ENCODE data around the gene KRT72.
A peak's percentile ranks its signal among the peaks of the same experiment; 100 is the strongest.

Gene KRT72

DNA sequence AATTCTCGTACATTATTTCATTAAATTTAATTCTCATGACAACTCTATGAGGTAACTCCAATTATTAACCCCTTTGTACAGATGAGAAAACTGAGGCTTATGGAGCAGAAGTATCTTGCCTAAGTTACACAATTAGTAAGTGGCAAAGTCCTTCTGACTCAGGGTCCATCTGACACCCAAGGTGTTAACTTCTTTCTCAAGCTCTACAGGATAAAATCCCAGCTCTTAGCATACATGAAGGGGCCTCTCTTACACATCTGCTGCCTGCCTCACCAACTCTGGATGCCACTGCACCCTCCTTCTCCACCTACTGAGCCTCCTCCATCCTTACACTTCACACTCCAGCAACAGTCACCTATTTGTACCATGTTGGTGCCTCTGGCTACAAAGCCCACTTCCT lies 4.3 kb upstream of the KRT72 start:
- peak overlapping the region; percentile 19 for H3K4me2 ChIP-seq (ENCODE audit: low read depth, low read length, poor library complexity, severe bottlenecking)
- no peak overlapping the region for H3K9ac ChIP-seq (ENCODE audit: low read depth, low read length, poor library complexity, severe bottlenecking)
- no peaks in the 10 kb centered on the region for H3K9me3 ChIP-seq (ENCODE audit: insufficient read depth, low read depth, low read length)
- no peak for TF ChIP-seq EZH2phosphoT487 (IDR thresholded peaks at IDR 0.05; ENCODE audit: borderline replicate concordance)
- TF ChIP-seq CTCF (conservative IDR thresholded peaks at IDR 0.05; ENCODE audit: low read length), result no peak
- no peaks in the 10 kb centered on the region for H3K9me2 ChIP-seq (replicated peaks; ENCODE audit: low read depth, low read length)
- no peaks in the 10 kb centered on the region for H4K20me1 ChIP-seq (ENCODE audit: insufficient read depth, low read length, poor library complexity, severe bottlenecking)
- no peak overlapping the region for H2AFZ ChIP-seq (ENCODE audit: low read length)
- no peaks in the 10 kb centered on the region for H3K27me3 ChIP-seq (ENCODE audit: insufficient read depth, low read length, poor library complexity, severe bottlenecking)
- H3K4me1 ChIP-seq (ENCODE audit: insufficient read depth, low read length, poor library complexity, severe bottlenecking), result peaks cover 23% of the 10 kb centered on the region
- H3F3A ChIP-seq (ENCODE audit: low read depth), result no peaks in the 10 kb centered on the region
- no peak overlapping the region for H3K4me3 ChIP-seq (ENCODE audit: low read length, poor library complexity, severe bottlenecking)
- H3K36me3 ChIP-seq (ENCODE audit: insufficient read depth, low read length), result no peaks in the 10 kb centered on the region
- no peaks in the 10 kb centered on the region for H3K79me2 ChIP-seq (ENCODE audit: insufficient read depth, low read length)

GRCh38 chr12:52604859-52605258 lies 3.6 kb upstream of the KRT72 start:
- peaks cover 21% of the 10 kb centered on the region for H3K4me1 ChIP-seq (ENCODE audit: insufficient read depth, low read length, poor library complexity, severe bottlenecking)
- no peak overlapping the region for H3K4me3 ChIP-seq (ENCODE audit: low read length, poor library complexity, severe bottlenecking)
- H4K20me1 ChIP-seq (ENCODE audit: insufficient read depth, low read length, poor library complexity, severe bottlenecking), result no peaks in the 10 kb centered on the region
- H3K9me2 ChIP-seq (replicated peaks; ENCODE audit: low read depth, low read length), result no peaks in the 10 kb centered on the region
- no peaks in the 10 kb centered on the region for H3F3A ChIP-seq (ENCODE audit: low read depth)
- H2AFZ ChIP-seq (ENCODE audit: low read length), result no peak overlapping the region
- H3K27me3 ChIP-seq (ENCODE audit: insufficient read depth, low read length, poor library complexity, severe bottlenecking), result no peaks in the 10 kb centered on the region
- TF ChIP-seq CTCF (conservative IDR thresholded peaks at IDR 0.05; ENCODE audit: low read length), result no peak
- TF ChIP-seq EZH2phosphoT487 (IDR thresholded peaks at IDR 0.05; ENCODE audit: borderline replicate concordance), result no peak
- peak overlapping the region; percentile 19 for H3K4me2 ChIP-seq (ENCODE audit: low read depth, low read length, poor library complexity, severe bottlenecking)
- H3K79me2 ChIP-seq (ENCODE audit: insufficient read depth, low read length), result no peaks in the 10 kb centered on the region
- H3K9me3 ChIP-seq (ENCODE audit: insufficient read depth, low read depth, low read length), result no peaks in the 10 kb centered on the region
- no peak overlapping the region for H3K9ac ChIP-seq (ENCODE audit: low read depth, low read length, poor library complexity, severe bottlenecking)
- H3K36me3 ChIP-seq (ENCODE audit: insufficient read depth, low read length), result no peaks in the 10 kb centered on the region

DNA sequence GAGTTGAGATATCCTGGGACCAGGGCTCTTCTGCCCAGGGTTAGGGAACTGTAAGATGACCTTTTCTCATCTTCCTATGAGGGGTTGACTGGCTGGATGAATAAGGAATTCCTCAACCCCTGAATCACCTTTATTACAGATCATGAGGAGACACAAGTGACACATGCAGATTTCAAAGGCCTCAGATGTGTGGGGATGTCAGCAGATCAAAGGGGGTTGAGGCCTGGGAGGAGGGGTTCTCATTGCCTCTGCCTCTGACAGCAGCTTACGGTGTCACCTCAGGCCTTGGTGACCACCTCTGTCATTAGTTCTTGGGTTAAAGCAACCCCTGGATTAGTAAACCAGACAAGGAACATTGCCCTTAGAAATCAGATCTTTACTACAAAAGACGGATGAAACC lies 2.1 kb upstream of the KRT72 start:
- H3K9ac ChIP-seq (ENCODE audit: low read depth, low read length, poor library complexity, severe bottlenecking), result no peak overlapping the region
- no peak overlapping the region for H3K4me3 ChIP-seq (ENCODE audit: low read length, poor library complexity, severe bottlenecking)
- H2AFZ ChIP-seq (ENCODE audit: low read length), result no peak overlapping the region
- no peaks in the 10 kb centered on the region for H3K9me3 ChIP-seq (ENCODE audit: insufficient read depth, low read depth, low read length)
- H3K27me3 ChIP-seq (ENCODE audit: insufficient read depth, low read length, poor library complexity, severe bottlenecking), result no peaks in the 10 kb centered on the region
- TF ChIP-seq EZH2phosphoT487 (IDR thresholded peaks at IDR 0.05; ENCODE audit: borderline replicate concordance) (no peak), CTCF (conservative IDR thresholded peaks at IDR 0.05; ENCODE audit: low read length) (no peak)
- H3K79me2 ChIP-seq (ENCODE audit: insufficient read depth, low read length), result no peaks in the 10 kb centered on the region
- no peaks in the 10 kb centered on the region for H3F3A ChIP-seq (ENCODE audit: low read depth)
- no peak overlapping the region for H3K4me2 ChIP-seq (ENCODE audit: low read depth, low read length, poor library complexity, severe bottlenecking)
- H4K20me1 ChIP-seq (ENCODE audit: insufficient read depth, low read length, poor library complexity, severe bottlenecking), result no peaks in the 10 kb centered on the region
- H3K4me1 ChIP-seq (ENCODE audit: insufficient read depth, low read length, poor library complexity, severe bottlenecking), result peaks cover 12% of the 10 kb centered on the region
- no peaks in the 10 kb centered on the region for H3K9me2 ChIP-seq (replicated peaks; ENCODE audit: low read depth, low read length)
- no peaks in the 10 kb centered on the region for H3K36me3 ChIP-seq (ENCODE audit: insufficient read depth, low read length)

All from Loucy (cell line).